ENCODE measurements around the gene ATOSA. TPM values are rescaled to one million over a fixed set of nuclear protein-coding genes. Genes with fewer than 3 reads are reported as not detected.

ATOSA gene
- total and polyA plus RNA-seq, 2 of the 8 experiments (the other 6 are each of a cell fraction or from before 2014, with no cell fraction given), result 4.6 to 7.9 TPM

- Histone ChIP-seq H3K23ac (ENCODE audit: insufficient read length) (no peak overlapping the region), H3K4ac (replicated peaks; ENCODE audit: insufficient read length, low read depth, low read length) (no peak overlapping the region), H3K36me3 (ENCODE audit: control insufficient read depth in 2 of 4, insufficient read depth in 4 of 4, low read length in 3 of 4) (no peaks in the 10 kb centered on the region), H2BK12ac (ENCODE audit: low read depth, low read length) (no peak overlapping the region), H3K56ac (replicated peaks; ENCODE audit: insufficient read length, low read depth, low read length) (no peak overlapping the region), H3K4me2 (ENCODE audit: insufficient read depth in 1 of 2, low read depth in 2 of 2, low read length in 2 of 2) (no peak overlapping the region), H2BK20ac (ENCODE audit: low read length) (no peak overlapping the region), H3K79me2 (ENCODE audit: control insufficient read depth in 1 of 2, insufficient read depth in 2 of 2, low read length in 2 of 2) (no peaks in the 10 kb centered on the region), H3K27ac (ENCODE audit: low read depth, low read length) (no peak overlapping the region), H3K18ac (ENCODE audit: extremely low read depth, low read length) (no peak overlapping the region), H4K5ac (ENCODE audit: insufficient read length, low read depth, low read length) (no peak overlapping the region), H2AK5ac (ENCODE audit: low read depth, low read length) (no peak overlapping the region), H3K27me3 (replicated peaks in 1 of 4; ENCODE audit: control insufficient read depth in 3 of 4, extremely low read depth in 1 of 4, insufficient read depth in 3 of 4, low read length in 3 of 4) (no peaks in the 10 kb centered on the region), H3K4me3 (ENCODE audit: extremely low read depth in 1 of 4, insufficient read depth in 2 of 4, low read depth in 3 of 4, low read length in 4 of 4) (no peak overlapping the region), H3K9ac (replicated peaks in 1 of 4; ENCODE audit: extremely low read depth in 1 of 4, low read depth in 3 of 4, low read length in 3 of 4) (no peak overlapping the region), H2AFZ (ENCODE audit: low read length) (no peak overlapping the region), H3K4me1 (replicated peaks in 1 of 4; ENCODE audit: control insufficient read depth in 3 of 4, insufficient read depth in 4 of 4, low read length in 3 of 4) (peaks cover 0 to 4% (median under 1%) of the 10 kb centered on the region in 4 experiments; a peak in 2 of 7 replicates), H3K9me3 (ENCODE audit: insufficient read depth in 2 of 2, low read depth in 1 of 2, low read length in 1 of 2) (no peaks in the 10 kb centered on the region), H4K20me1 (replicated peaks in 1 of 2; ENCODE audit: control insufficient read depth in 1 of 2, insufficient read depth in 2 of 2, low read length in 2 of 2) (no peaks in the 10 kb centered on the region), H4K91ac (replicated peaks; ENCODE audit: insufficient read length, low read length) (no peak overlapping the region), H3K14ac (ENCODE audit: insufficient read length) (no peak overlapping the region), H2BK15ac (ENCODE audit: low read length) (no peak overlapping the region), H2BK120ac (replicated peaks; ENCODE audit: low read depth, low read length) (no peak overlapping the region), H3K79me1 (ENCODE audit: low read depth, low read length) (no peaks in the 10 kb centered on the region), H2BK5ac (ENCODE audit: low read depth, low read length) (no peak overlapping the region), H3K23me2 (ENCODE audit: low read depth, low read length) (no peaks in the 10 kb centered on the region), H4K8ac (ENCODE audit: extremely low read depth, insufficient read depth, low read length) (no peak overlapping the region)
- 82% methylated on average over 5 of the region's 5 CpGs; no CpG with 5 or more reads in 1 of the 2 experiments for WGBS, 2 experiments (ENCODE audit: extremely low coverage in 1 of 2, insufficient coverage in 1 of 2, insufficient read length in 1 of 2, insufficient replicate concordance in 2 of 2, low coverage in 1 of 2, low lambda C conversion rate in 2 of 2, missing lambda C conversion rate in 1 of 2)
- ChIA-PET CTCF (ENCODE audit: partially characterized antibody) (no interaction called here), POLR2A (ENCODE audit: partially characterized antibody) (interaction anchor here (1.8 kb wide), 1 partner anchor 39 kb away, joined by 4 read pairs; no protein-coding TSS in a partner anchor)
- DNase-seq (ENCODE audit: low read depth in 1 of 2, low spot score in 2 of 2) (no peak), FAIRE-seq (no peak)
- TF ChIP-seq TAF7 (optimal IDR thresholded peaks at IDR 0.05; ENCODE audit: borderline replicate concordance, low read depth, low read length), result no peak
- TF ChIP-seq TCF12 (IDR thresholded peaks at IDR 0.05; ENCODE audit: low read depth, low read length), result no peak
- no peak for TF ChIP-seq CTBP2 (IDR thresholded peaks at IDR 0.05; ENCODE audit: borderline replicate concordance, insufficient read depth, insufficient read length, low read length)
- no peak for TF ChIP-seq POLR2A (IDR thresholded peaks at IDR 0.05; ENCODE audit: control extremely low read depth in 1 of 2, low read depth in 2 of 2, low read length in 2 of 2)
- no peak for TF ChIP-seq TEAD4 (IDR thresholded peaks at IDR 0.05; ENCODE audit: low read depth, low read length)
- no peak for TF ChIP-seq SUZ12 (IDR thresholded peaks at IDR 0.05; ENCODE audit: low read length)
- TF ChIP-seq RFX5 (IDR thresholded peaks at IDR 0.05; ENCODE audit: borderline replicate concordance, low read depth, low read length), result no peak
- TF ChIP-seq SIRT6 (IDR thresholded peaks at IDR 0.05; ENCODE audit: low read length), result no peak
- TF ChIP-seq PHF8 (conservative IDR thresholded peaks at IDR 0.05; ENCODE audit: low read depth, low read length), result no peak
- no peak for TF ChIP-seq SIN3A (conservative IDR thresholded peaks at IDR 0.05 in 1 of 2, IDR thresholded peaks at IDR 0.05 in 1 of 2; ENCODE audit: low read depth in 1 of 2, low read length in 2 of 2)
- no peak for TF ChIP-seq CTCF (IDR thresholded peaks at IDR 0.05; ENCODE audit: control extremely low read depth in 1 of 3, insufficient read depth in 1 of 3, low read depth in 1 of 3, low read length in 3 of 3)
- no peak for TF ChIP-seq POU5F1 (IDR thresholded peaks at IDR 0.05; ENCODE audit: low read depth, low read length)
These were observed 9.1 kb downstream of the ATOSA start for GRCh38 chr15:52670087-52670486.

Measured in H1 (cell line).